Kidney (tissue), 14 donors: ENCODE measurements around the gene ZDHHC11. TPM values are rescaled to one million over a fixed set of nuclear protein-coding genes. Genes with fewer than 3 reads are reported as not detected.
A peak's percentile ranks its signal among the peaks of the same experiment; 100 is the strongest.
"Not testable (repeated sequence)": the region's sequence is repeated elsewhere in the genome, so short reads cannot be mapped to it uniquely, and the experiment has no call there.

Source experiments
- DNase-seq, 5 donors: peaks; one replicate each; pipeline ENCODE4 v3.0.0-alpha.2; 2013 to 2020
- FAIRE-seq: peaks from 2 replicates; lab custom pipeline; 2012; peaks lifted over from hg19 to GRCh38; lab: Jason Lieb, UNC
- H3K27ac ChIP-seq, 2 donors: one replicate each; pipeline ENCODE4 v1.7.0; 2013; ENCODE audit warnings: low read depth in 2 of 2, low read length in 2 of 2, inconsistent platforms in 1 of 2
- H3K27me3 ChIP-seq: one replicate; pipeline ENCODE4 v1.7.1; 2013; ENCODE audit warnings: low read length, inconsistent platforms; ENCODE audit not compliant: control insufficient read depth, insufficient read depth
- H3K36me3 ChIP-seq, 3 donors: one replicate each; pipeline versions ENCODE4 v1.7.0 to v1.7.1; 2013; ENCODE audit warnings: low read length in 3 of 3, control low read depth in 1 of 3, inconsistent platforms in 1 of 3; ENCODE audit not compliant: insufficient read depth in 3 of 3, control insufficient read depth in 2 of 3
- H3K4me1 ChIP-seq, 3 donors: one replicate each; pipeline versions ENCODE4 v1.7.0 to v1.7.1; 2013; ENCODE audit warnings: low read length in 3 of 3, inconsistent platforms in 1 of 3, low read depth in 1 of 3; ENCODE audit not compliant: control insufficient read depth in 2 of 3, insufficient read depth in 2 of 3
- H3K4me3 ChIP-seq, 3 donors: one replicate each; pipeline versions ENCODE4 v1.7.0 to v1.8.1; 2013; ENCODE audit warnings: low read length in 3 of 3, control low read depth in 1 of 3, inconsistent platforms in 1 of 3
- H3K9ac ChIP-seq, 3 donors: one replicate each; pipeline versions ENCODE4 v1.7.0 to v1.7.1; 2013; ENCODE audit warnings: low read length in 3 of 3, control low read depth in 1 of 3, inconsistent platforms in 1 of 3
- H3K9me3 ChIP-seq, 3 donors: one replicate each; pipeline versions ENCODE4 v1.7.0 to v1.7.1; 2013; ENCODE audit warnings: low read length in 3 of 3, control low read depth in 1 of 3, inconsistent platforms in 1 of 3; ENCODE audit not compliant: control insufficient read depth in 2 of 3, insufficient read depth in 1 of 3
- intact Hi-C: fragments of 100-400 bp; cut with DNase I; formaldehyde crosslinking; loops from one replicate; pipeline ENCODE4 v1.11.1; 2022
- polyA plus RNA-seq: library from polyadenylated mRNA; stranded (reverse); fragments of 350-450 nt; fragmentation: Illumina TruSeq; extraction: RNeasy Lipid Tissue Mini Kit (QIAGEN cat#74804); gene quantifications from one replicate; pipeline ENCODE4 v1.2.3, GENCODE V29; 2014; ENCODE audit warnings: low read depth, low replicate concordance; ENCODE audit not compliant: insufficient read depth
- total RNA-seq: library from RNA; stranded (reverse); fragmentation: NEBNext Ultra II Directional; extraction: Animal tissue kit (Norgen Biotek cat#: 25700); gene quantifications from one replicate; pipeline ENCODE4 v1.2.1, GENCODE V29; 2021
- TF ChIP-seq, protein P1 (sequence below): IDR thresholded peaks from 3 replicates; pipeline ENCODE4 v1.5.1; 2012; ENCODE audit warnings: mild to moderate bottlenecking, moderate library complexity, borderline replicate concordance; ENCODE audit not compliant: insufficient read depth; ENCODE audit errors: extremely low read depth
- donor health status: control.
- donor health status: control.
- donor health status: control.
- donor health status: control.
- donor health status: control.
- donor health status: DM: yes; HTN: yes; CAD: no.
- donor health status: Normal renal cell carcinoma (clear cell type).

ZDHHC11 gene
- total and polyA plus RNA-seq, 2 donors from 2014 or later, result 1.6 to 10.1 TPM

DNA sequence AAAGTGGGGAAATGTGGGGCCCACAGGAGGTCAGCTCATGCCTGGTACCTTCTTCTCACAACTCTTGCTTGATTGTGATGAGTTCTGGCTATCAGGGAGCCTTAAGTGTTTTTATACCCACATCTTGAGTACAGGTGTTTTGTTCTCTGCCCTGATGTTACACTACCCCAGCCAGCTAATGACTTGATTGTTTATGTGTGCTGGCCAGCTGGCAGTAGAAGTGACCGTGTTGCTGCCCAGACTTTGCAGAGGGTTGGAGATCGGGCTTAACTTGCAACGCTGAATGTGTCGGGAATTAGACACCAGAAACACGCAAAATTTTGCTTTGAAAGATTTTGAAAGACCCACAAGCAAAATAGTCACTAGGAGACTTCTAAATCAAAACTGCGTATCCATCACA is 49.3 kb downstream of the ZDHHC11 start:
- FAIRE-seq, result no peak
- DNase-seq, result no peak
- Histone ChIP-seq H3K9me3 (no peaks in the 10 kb centered on the region), H3K27ac (no peak overlapping the region), H3K4me3 (no peak overlapping the region), H3K4me1 (no peaks in the 10 kb centered on the region), H3K36me3 (no peaks in the 10 kb centered on the region), H3K9ac (no peak overlapping the region), H3K27me3 (no peaks in the 10 kb centered on the region)
- TF ChIP-seq, protein P1, sequence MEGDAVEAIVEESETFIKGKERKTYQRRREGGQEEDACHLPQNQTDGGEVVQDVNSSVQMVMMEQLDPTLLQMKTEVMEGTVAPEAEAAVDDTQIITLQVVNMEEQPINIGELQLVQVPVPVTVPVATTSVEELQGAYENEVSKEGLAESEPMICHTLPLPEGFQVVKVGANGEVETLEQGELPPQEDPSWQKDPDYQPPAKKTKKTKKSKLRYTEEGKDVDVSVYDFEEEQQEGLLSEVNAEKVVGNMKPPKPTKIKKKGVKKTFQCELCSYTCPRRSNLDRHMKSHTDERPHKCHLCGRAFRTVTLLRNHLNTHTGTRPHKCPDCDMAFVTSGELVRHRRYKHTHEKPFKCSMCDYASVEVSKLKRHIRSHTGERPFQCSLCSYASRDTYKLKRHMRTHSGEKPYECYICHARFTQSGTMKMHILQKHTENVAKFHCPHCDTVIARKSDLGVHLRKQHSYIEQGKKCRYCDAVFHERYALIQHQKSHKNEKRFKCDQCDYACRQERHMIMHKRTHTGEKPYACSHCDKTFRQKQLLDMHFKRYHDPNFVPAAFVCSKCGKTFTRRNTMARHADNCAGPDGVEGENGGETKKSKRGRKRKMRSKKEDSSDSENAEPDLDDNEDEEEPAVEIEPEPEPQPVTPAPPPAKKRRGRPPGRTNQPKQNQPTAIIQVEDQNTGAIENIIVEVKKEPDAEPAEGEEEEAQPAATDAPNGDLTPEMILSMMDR, result no peak
- intact Hi-C loops, result no loop called here

DNA sequence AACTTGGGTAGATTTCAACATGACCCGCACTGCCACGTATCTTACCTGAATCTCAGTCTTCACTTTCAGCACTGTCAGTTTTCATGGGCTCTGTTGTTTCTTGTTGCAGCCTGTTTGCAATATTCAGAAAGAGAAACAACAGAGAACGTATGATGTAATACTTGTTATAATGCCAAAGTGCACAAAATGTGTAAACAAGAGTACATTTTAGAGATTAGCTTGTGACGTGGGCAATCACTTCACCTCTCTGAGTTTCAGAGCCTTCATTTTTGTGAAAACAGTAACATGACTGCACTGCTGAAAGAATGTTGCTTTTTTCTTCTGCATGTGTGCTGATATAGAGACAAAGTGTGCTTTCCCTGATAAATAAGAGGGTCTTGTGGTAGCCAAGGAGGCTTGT is 49.7 kb downstream of the ZDHHC11 start:
- intact Hi-C loops, DNase-seq, H3K27me3 ChIP-seq, FAIRE-seq, H3K9ac ChIP-seq, H3K9me3 ChIP-seq, H3K36me3 ChIP-seq, H3K4me1 ChIP-seq, H3K4me3 ChIP-seq, H3K27ac ChIP-seq: not testable (repeated sequence)

DNA sequence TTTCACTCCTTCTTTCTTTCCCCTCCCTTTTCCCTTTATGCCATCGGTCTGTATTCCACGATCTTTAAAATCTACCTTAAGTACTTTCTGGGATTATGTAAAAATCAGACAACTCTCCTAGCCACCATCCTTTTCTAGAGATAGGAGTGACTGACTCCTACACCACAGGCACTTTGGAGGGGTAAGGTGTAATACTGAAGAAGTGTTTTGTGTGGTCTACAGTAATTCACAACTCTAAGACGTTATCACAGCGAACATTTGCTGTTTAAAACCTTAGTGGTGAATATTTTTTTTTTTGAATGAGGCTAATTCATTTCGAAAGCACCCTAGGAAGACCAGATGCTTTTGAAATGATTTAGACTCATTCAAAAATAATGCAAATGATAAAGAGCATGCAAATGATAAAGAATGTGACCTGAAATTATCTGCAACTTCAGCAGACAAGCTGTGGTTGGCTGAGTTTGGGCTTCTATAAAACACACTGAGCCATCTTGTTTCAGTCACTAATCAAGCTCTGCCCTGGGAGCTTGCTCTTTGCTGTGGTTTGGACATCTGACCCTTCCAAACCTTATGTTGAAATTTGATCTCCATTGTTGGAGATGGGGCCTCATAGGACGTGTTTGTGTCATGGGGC is 52.2 kb downstream of the ZDHHC11 start:
- FAIRE-seq, intact Hi-C loops: not testable (repeated sequence)

DNA sequence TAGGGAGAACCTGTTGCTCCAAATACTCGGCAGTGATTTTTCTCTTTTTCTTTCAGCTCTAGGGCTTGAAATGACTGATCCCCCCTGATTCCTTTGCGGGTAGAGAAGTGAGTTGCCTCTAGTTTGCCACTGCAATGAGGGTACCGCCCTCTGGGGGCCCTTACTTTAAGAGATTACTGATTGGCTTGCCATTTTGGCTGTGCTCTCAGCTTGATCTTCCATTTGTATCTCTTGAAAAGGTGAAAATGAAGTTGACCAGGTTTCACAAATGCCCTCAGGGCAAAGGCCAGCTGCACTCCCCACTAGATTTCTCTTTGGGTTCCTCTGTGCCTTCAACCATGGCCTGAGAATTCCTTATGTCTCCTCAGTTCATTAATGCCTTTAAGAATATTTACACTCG is 52.8 kb downstream of the ZDHHC11 start:
- DNase-seq, H3K4me1 ChIP-seq, H3K9ac ChIP-seq, H3K36me3 ChIP-seq, intact Hi-C loops, H3K4me3 ChIP-seq, H3K27me3 ChIP-seq, H3K27ac ChIP-seq, FAIRE-seq, H3K9me3 ChIP-seq: not testable (repeated sequence)

More for the DNA sequence above, 52.2 kb downstream of the ZDHHC11 start:
- not testable (repeated sequence) for H3K27ac ChIP-seq, H3K27me3 ChIP-seq, H3K9ac ChIP-seq, H3K36me3 ChIP-seq, H3K9me3 ChIP-seq, H3K4me3 ChIP-seq, H3K4me1 ChIP-seq
- DNase-seq, result peak in 1 of 5 donors; percentile 52

DNA sequence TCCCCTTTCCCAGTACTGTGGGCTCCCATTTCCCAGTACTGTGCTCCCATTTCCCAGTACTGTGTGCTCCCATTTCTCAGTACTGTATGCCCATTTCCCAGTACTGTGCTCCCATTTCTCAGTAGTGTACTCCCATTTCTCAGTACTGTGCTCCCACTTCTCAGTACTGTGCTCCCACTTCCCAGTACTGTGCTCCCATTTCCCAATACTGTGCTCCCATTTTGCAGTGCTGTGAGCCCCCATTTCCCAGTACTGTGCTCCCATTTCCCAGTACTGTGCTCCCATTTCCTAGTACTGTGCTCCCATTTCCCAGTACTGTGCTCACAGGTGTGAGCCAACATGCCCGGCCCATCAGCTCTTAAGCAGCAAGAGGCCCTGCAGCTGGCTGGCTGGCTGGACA is 54.9 kb downstream of the ZDHHC11 start:
- intact Hi-C loops, DNase-seq, H3K9ac ChIP-seq, H3K4me3 ChIP-seq, H3K9me3 ChIP-seq, H3K27ac ChIP-seq, H3K27me3 ChIP-seq, H3K36me3 ChIP-seq, FAIRE-seq, H3K4me1 ChIP-seq: not testable (repeated sequence)

DNA sequence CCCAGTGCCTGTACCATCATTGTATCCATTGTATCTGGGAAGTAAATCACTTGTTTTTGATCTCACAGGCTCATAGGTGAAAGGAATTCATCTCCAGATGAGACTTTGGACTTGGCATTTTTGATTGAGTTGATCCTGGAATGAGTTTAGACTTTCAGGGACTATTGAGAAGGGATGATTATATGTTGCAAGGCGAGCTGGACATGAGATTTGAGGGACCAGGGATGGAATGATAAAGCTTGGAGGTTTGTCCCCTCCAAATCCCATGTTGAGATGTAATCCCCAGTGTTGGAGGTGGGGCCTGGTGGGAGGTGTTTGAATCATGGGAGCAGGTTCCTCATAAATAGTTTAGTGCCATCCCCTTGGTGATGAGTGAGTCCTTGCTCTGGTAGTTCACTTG is 55.8 kb downstream of the ZDHHC11 start:
- FAIRE-seq, intact Hi-C loops: not testable (repeated sequence)

DNA sequence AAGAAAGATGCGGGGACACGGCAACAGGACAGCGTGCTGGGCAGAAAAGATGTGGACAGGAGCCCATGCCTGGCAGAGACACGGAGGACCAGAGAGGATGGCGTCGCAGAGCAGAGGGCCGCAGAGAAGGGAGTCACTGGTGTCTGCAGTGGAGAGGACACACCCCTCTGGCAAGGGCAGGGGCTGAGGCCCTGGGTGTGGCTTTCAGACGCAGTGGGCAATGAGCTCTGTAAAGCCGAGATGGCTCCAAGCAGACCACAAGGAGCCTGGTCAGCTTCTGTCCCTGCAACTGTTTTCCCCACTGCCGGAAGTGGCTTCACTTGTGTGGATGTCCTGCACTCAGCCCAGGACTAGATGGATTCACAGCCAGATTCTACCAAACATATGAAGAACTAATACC is 62.1 kb downstream of the ZDHHC11 start:
- H3K4me1 ChIP-seq, H3K27me3 ChIP-seq, intact Hi-C loops, H3K4me3 ChIP-seq, H3K27ac ChIP-seq, H3K36me3 ChIP-seq, H3K9me3 ChIP-seq, H3K9ac ChIP-seq, FAIRE-seq: not testable (repeated sequence)
- peak in 1 of 5 donors; percentile 20 for DNase-seq

More for the DNA sequence above, 55.8 kb downstream of the ZDHHC11 start:
- H3K9ac ChIP-seq, H3K9me3 ChIP-seq, H3K27ac ChIP-seq, H3K36me3 ChIP-seq, H3K4me3 ChIP-seq, DNase-seq, H3K4me1 ChIP-seq, H3K27me3 ChIP-seq: not testable (repeated sequence)

DNA sequence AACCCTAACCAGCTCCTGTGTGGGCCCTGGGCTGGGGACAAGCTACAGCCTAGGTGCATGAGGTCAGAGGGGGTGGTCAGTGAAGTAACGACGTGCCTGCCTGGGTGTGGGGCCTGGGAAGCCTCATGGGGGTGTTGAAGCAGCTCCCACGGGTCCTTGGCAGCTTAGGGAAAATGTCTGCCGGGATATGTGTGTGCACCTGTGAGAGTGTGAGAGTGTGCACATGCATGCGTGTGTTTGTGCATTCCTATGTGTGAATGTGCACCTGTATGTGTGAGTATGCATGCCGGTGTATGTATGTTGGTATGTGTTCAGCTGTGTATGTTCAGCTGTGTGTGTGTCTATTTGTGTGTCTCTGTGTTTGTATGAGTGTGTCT is 62.9 kb downstream of the ZDHHC11 start:
- H3K27me3 ChIP-seq, H3K9ac ChIP-seq, H3K36me3 ChIP-seq, FAIRE-seq, H3K27ac ChIP-seq, intact Hi-C loops, H3K4me3 ChIP-seq, H3K4me1 ChIP-seq, H3K9me3 ChIP-seq: not testable (repeated sequence)
- peak in 1 of 5 donors; percentile 27 for DNase-seq
